H9 (cell line): ENCODE results near the gene ENTR1. TPM values are rescaled to one million over a fixed set of nuclear protein-coding genes. Genes with fewer than 3 reads are reported as not detected.

Source experiments
- DNase-seq: peaks from one replicate; pipeline ENCODE4 v3.0.0-alpha.2; 2017
- H2AFZ ChIP-seq: one replicate; pipeline ENCODE4 v1.6.1; 2013; ENCODE audit warnings: mild to moderate bottlenecking, low read length, control low read depth, moderate library complexity
- H2AK5ac ChIP-seq: 2 replicates; pipeline ENCODE4 v1.6.1; 2013; ENCODE audit warnings: low read length, control low read depth, mixed read lengths; ENCODE audit not compliant: insufficient read length
- H2BK120ac ChIP-seq: one replicate; pipeline ENCODE4 v1.6.1; 2013; ENCODE audit warnings: low read depth, mild to moderate bottlenecking, low read length, control low read depth, inconsistent platforms; ENCODE audit not compliant: poor library complexity, severe bottlenecking
- H2BK12ac ChIP-seq: 2 replicates; pipeline ENCODE4 v1.6.1; 2013; ENCODE audit warnings: low read length, control low read depth, mixed read lengths, low read depth; ENCODE audit not compliant: insufficient read length
- H2BK15ac ChIP-seq: 2 replicates; pipeline ENCODE4 v1.6.1; 2013; ENCODE audit warnings: low read depth, low read length, control low read depth
- H2BK20ac ChIP-seq: one replicate; pipeline ENCODE4 v1.6.1; 2013; ENCODE audit warnings: low read depth, mild to moderate bottlenecking, low read length, control low read depth, inconsistent platforms; ENCODE audit not compliant: poor library complexity, severe bottlenecking
- H2BK5ac ChIP-seq: 2 replicates; pipeline ENCODE4 v1.6.1; 2013; ENCODE audit warnings: low read length, control low read depth, mixed read lengths; ENCODE audit not compliant: insufficient read length
- H3K14ac ChIP-seq: 2 replicates; pipeline ENCODE4 v1.6.1; 2013; ENCODE audit warnings: low read length, control low read depth; ENCODE audit not compliant: insufficient read depth
- H3K18ac ChIP-seq: 2 replicates; pipeline ENCODE4 v1.6.1; 2013; ENCODE audit warnings: low read depth, mild to moderate bottlenecking, mixed read lengths, low read length, control low read depth; ENCODE audit not compliant: insufficient read length
- H3K23ac ChIP-seq: 2 replicates; pipeline ENCODE4 v1.6.1; 2013; ENCODE audit warnings: low read length, control low read depth, mixed read lengths, low read depth; ENCODE audit not compliant: insufficient read length
- H3K23me2 ChIP-seq: 2 replicates; pipeline ENCODE4 v1.6.1; 2013; ENCODE audit warnings: low read depth, mild to moderate bottlenecking, mixed read lengths, low read length, control low read depth; ENCODE audit not compliant: insufficient read length, poor library complexity, severe bottlenecking
- H3K27ac ChIP-seq: 2 replicates; pipeline ENCODE4 v1.5.1; 2013; ENCODE audit warnings: low read length, control low read depth, mixed read lengths, low read depth; ENCODE audit not compliant: insufficient read length
- H3K27me3 ChIP-seq: 2 replicates; pipeline ENCODE4 v1.6.1; 2013; ENCODE audit warnings: low read length, control low read depth, inconsistent platforms; ENCODE audit not compliant: insufficient read depth
- H3K4ac ChIP-seq: 2 replicates; pipeline ENCODE4 v1.6.1; 2013; ENCODE audit warnings: low read depth, mild to moderate bottlenecking, control low read depth, inconsistent platforms, low read length, moderate library complexity
- H3K4me1 ChIP-seq: 2 replicates; pipeline ENCODE4 v1.6.1; 2013; ENCODE audit warnings: low read length, control low read depth, inconsistent platforms; ENCODE audit not compliant: insufficient read depth
- H3K4me2 ChIP-seq: 2 replicates; pipeline ENCODE4 v1.6.1; 2013; ENCODE audit warnings: low read length, control low read depth, mixed read lengths; ENCODE audit not compliant: insufficient read length, insufficient read depth
- H3K56ac ChIP-seq: 2 replicates; pipeline ENCODE4 v1.6.1; 2013; ENCODE audit warnings: low read depth, mild to moderate bottlenecking, mixed read lengths, low read length, control low read depth; ENCODE audit not compliant: insufficient read length
- H3K79me1 ChIP-seq: 2 replicates; pipeline ENCODE4 v1.6.1; 2013; ENCODE audit warnings: low read depth, mild to moderate bottlenecking, moderate library complexity, low read length, control low read depth, inconsistent platforms; ENCODE audit not compliant: insufficient read depth, poor library complexity, severe bottlenecking
- H3K79me2 ChIP-seq: 2 replicates; pipeline ENCODE4 v1.6.1; 2013; ENCODE audit warnings: low read length, control low read depth, inconsistent platforms; ENCODE audit not compliant: insufficient read depth
- H3K9ac ChIP-seq: 2 replicates; pipeline ENCODE4 v1.6.1; 2013; ENCODE audit warnings: low read length, control low read depth, mixed read lengths; ENCODE audit not compliant: insufficient read length; ENCODE audit errors: extremely low read depth
- H3K9me3 ChIP-seq: one replicate; pipeline ENCODE4 v1.6.1; 2013; ENCODE audit warnings: low read depth, low read length, inconsistent platforms; ENCODE audit not compliant: control insufficient read depth
- H3T11ph ChIP-seq: one replicate; pipeline ENCODE4 v1.6.1; 2013; ENCODE audit warnings: mild to moderate bottlenecking, low read length, control low read depth, inconsistent platforms
- H4K20me1 ChIP-seq: one replicate; pipeline ENCODE4 v1.6.1; 2013; ENCODE audit not compliant: control insufficient read depth, insufficient read length, insufficient read depth
- H4K5ac ChIP-seq: 2 replicates; pipeline ENCODE4 v1.6.1; 2013; ENCODE audit warnings: low read depth, mild to moderate bottlenecking, mixed read lengths, low read length, control low read depth; ENCODE audit not compliant: insufficient read length
- H4K8ac ChIP-seq: replicated peaks from 2 replicates; pipeline ENCODE4 v1.6.1; 2013; ENCODE audit warnings: low read length, control low read depth, mixed read lengths, low read depth; ENCODE audit not compliant: insufficient read length
- H4K91ac ChIP-seq: 2 replicates; pipeline ENCODE4 v1.6.1; 2013; ENCODE audit warnings: low read depth, mild to moderate bottlenecking, moderate library complexity, mixed read lengths, low read length, control low read depth; ENCODE audit not compliant: insufficient read length
- H3K27ac Mint-ChIP-seq, 3 experiments: 2 replicates in 2 of 3; 3 replicates in 1 of 3; pipeline ENCODE4 v1.8.0; 2020 to 2021; ENCODE audit warnings: mixed read lengths in 3 of 3, mild to moderate bottlenecking in 1 of 3, moderate library complexity in 1 of 3
- H3K27me3 Mint-ChIP-seq: 2 replicates; pipeline ENCODE4 v1.8.0; 2021; ENCODE audit warnings: low read depth, mild to moderate bottlenecking, moderate library complexity, mixed read lengths
- H3K36me3 Mint-ChIP-seq, 3 experiments: 2 replicates in 2 of 3; 3 replicates in 1 of 3; pipeline ENCODE4 v1.8.0; 2020 to 2021; ENCODE audit warnings: low read depth in 3 of 3, mixed read lengths in 3 of 3; ENCODE audit not compliant: insufficient read depth in 1 of 3
- H3K4me1 Mint-ChIP-seq, 2 experiments: 2 replicates each; pipeline ENCODE4 v1.8.0; 2020; ENCODE audit warnings: mixed read lengths in 2 of 2
- H3K4me3 Mint-ChIP-seq, 2 experiments: 2 replicates in 1 of 2; 3 replicates in 1 of 2; pipeline ENCODE4 v1.8.0; 2020 to 2021; ENCODE audit warnings: mild to moderate bottlenecking in 2 of 2, mixed read lengths in 2 of 2, moderate library complexity in 1 of 2
- H3K9me3 Mint-ChIP-seq, 2 experiments: 2 replicates in 1 of 2; 3 replicates in 1 of 2; pipeline ENCODE4 v1.8.0; 2020; ENCODE audit warnings: mild to moderate bottlenecking in 2 of 2, mixed read lengths in 2 of 2, moderate library complexity in 1 of 2
- WGBS: extraction: QIAGEN DNeasy Blood & Tissue Kit; methylation state at CpG from one replicate; pipeline ENCODE4 v1.1.7; 2013; ENCODE audit warnings: missing lambda C conversion rate, low lambda C conversion rate, mixed read lengths; ENCODE audit not compliant: insufficient read length; ENCODE audit errors: extremely low coverage; 5-methylcytosine and 5-hydroxymethylcytosine counted together
- total RNA-seq: library from RNA; stranded (reverse); gene quantifications from 2 replicates; pipeline ENCODE4 v1.2.1, GENCODE V29; 2021
- TF ChIP-seq, protein P1 (sequence below): fragments of 200-600 bp; sonication (generic); conservative IDR thresholded peaks from 3 replicates; pipeline ENCODE4 v1.8.0; 2021; ENCODE audit warnings: antibody characterized with exemption, mild to moderate bottlenecking

The ENTR1 gene
- total RNA-seq, 1 experiment from 2014 or later: 108 TPM

DNA sequence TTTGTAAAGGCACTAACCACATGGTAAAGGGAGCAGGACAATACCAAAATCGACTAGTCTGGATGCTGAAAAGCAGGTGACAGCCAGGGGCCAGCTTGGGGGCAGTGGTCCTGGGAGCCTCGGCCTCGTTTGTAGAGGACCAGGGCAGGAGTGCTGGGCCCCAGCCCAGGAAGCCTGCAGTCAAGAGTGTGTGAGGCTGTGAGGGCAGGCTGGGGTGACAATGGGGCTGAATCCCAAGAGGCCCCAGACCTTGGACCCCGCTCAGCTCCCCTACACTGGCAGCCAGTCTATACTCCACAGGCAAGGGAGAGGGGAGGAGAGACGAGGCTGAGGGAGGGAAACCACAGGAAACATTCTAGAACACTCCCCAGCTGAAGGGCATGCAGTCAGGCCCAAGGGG, 31.9 kb upstream of the ENTR1 start:
- Histone ChIP-seq H3K79me1 (peaks cover 2% of the 10 kb centered on the region), H3K14ac (no peak overlapping the region), H2BK12ac (no peak overlapping the region), H3K4ac (no peak overlapping the region), H3T11ph (no peak overlapping the region), H4K20me1 (peaks cover 2% of the 10 kb centered on the region), H2BK5ac (no peak overlapping the region), H3K79me2 (peaks cover 2% of the 10 kb centered on the region; the same call in 1 of the 2 replicates), H3K23ac (no peak overlapping the region), H3K9me3 (no peaks in the 10 kb centered on the region), H3K23me2 (peaks cover 14% of the 10 kb centered on the region), H3K27ac (no peak overlapping the region), H3K27me3 (no peaks in the 10 kb centered on the region), H3K18ac (no peak overlapping the region), H2BK15ac (no peak overlapping the region), H3K9ac (no peak overlapping the region), H2AFZ (no peak overlapping the region), H3K56ac (no peak overlapping the region), H4K91ac (no peak overlapping the region), H4K8ac (no peak overlapping the region), H2AK5ac (no peak overlapping the region), H3K4me1 (no peaks in the 10 kb centered on the region), H2BK120ac (no peak overlapping the region), H2BK20ac (no peak overlapping the region), H4K5ac (no peak overlapping the region), H3K4me2 (no peak overlapping the region)
- TF ChIP-seq, protein P1, sequence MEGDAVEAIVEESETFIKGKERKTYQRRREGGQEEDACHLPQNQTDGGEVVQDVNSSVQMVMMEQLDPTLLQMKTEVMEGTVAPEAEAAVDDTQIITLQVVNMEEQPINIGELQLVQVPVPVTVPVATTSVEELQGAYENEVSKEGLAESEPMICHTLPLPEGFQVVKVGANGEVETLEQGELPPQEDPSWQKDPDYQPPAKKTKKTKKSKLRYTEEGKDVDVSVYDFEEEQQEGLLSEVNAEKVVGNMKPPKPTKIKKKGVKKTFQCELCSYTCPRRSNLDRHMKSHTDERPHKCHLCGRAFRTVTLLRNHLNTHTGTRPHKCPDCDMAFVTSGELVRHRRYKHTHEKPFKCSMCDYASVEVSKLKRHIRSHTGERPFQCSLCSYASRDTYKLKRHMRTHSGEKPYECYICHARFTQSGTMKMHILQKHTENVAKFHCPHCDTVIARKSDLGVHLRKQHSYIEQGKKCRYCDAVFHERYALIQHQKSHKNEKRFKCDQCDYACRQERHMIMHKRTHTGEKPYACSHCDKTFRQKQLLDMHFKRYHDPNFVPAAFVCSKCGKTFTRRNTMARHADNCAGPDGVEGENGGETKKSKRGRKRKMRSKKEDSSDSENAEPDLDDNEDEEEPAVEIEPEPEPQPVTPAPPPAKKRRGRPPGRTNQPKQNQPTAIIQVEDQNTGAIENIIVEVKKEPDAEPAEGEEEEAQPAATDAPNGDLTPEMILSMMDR: no peak
- Mint-ChIP-seq H3K4me1 (peaks cover 9 to 11% of the 10 kb centered on the region in 2 experiments), H3K9me3 (no peaks in the 10 kb centered on the region), H3K27ac (no peak overlapping the region), H3K36me3 (peaks cover 22 to 65% (median 53%) of the 10 kb centered on the region in 3 experiments), H3K4me3 (no peak overlapping the region), H3K27me3 (no peaks in the 10 kb centered on the region)
- WGBS: no CpG with 5 or more reads among the region's 5 CpGs
- no peak for DNase-seq
